Prostate gland (tissue), 2 donors: Measurements from ENCODE around the gene NCOA3.

Experiments
- CTCF ChIP-seq, 4 experiments: fragments of 200-600 bp in 2 of 4; fragments of 450-650 bp in 2 of 4; sonication (generic) in 2 of 4; IDR thresholded peaks; 1 replicate in 3 of 4; 2 replicates in 1 of 4; pipeline ENCODE4 v1.5.1; 2016 to 2019; ENCODE audit warnings: antibody characterized with exemption in 4 of 4, mild to moderate bottlenecking in 2 of 4, moderate library complexity in 2 of 4
- POLR2A ChIP-seq: fragments of 450-650 bp; IDR thresholded peaks from one replicate; pipeline ENCODE4 v1.6.1; 2016; ENCODE audit warnings: antibody characterized with exemption, mild to moderate bottlenecking
- POLR2AphosphoS5 ChIP-seq: sonication (generic); formaldehyde crosslinking; IDR thresholded peaks from one replicate; pipeline ENCODE4 v1.6.1; 2017; ENCODE audit warnings: antibody characterized with exemption

- TF ChIP-seq POLR2A (no peak), CTCF (IDR thresholded peaks at IDR 0.05) (no peak), POLR2AphosphoS5 (no peak)
These were observed 20.1 kb upstream of the NCOA3 start for GRCh38 chr20:47481330-47482216.
